RPMI7951 (cell line): ENCODE results near the gene VWC2. TPM values are rescaled to one million over a fixed set of nuclear protein-coding genes. Genes with fewer than 3 reads are reported as not detected.

ENCODE experiments used
- DNase-seq: peaks from one replicate; pipeline ENCODE4 v3.0.0-alpha.2; 2012; ENCODE audit warnings: low read depth
- total RNA-seq: library from RNA; depleted of rRNA; stranded (reverse); fragments of >200 nt; shearing (Covaris generic); gene quantifications from 2 replicates; pipeline ENCODE4 v1.2.3, GENCODE V29; 2014

The VWC2 gene
- total RNA-seq, 1 experiment from 2014 or later: not detected

GRCh38 chr7:49937608-49938007 is 164.2 kb downstream of the VWC2 start:
- no peak for DNase-seq
